Stimulated activated CD4-positive, alpha-beta T cell treated with anti-CD3 and anti-CD28 coated beads, Interleukin-4, amount 100 ng/mL, for 4 hours (primary cell): ENCODE measurements around the gene DARS1.
"Not testable (repeated sequence)": the region's sequence is repeated elsewhere in the genome, so short reads cannot be mapped to it uniquely, and the experiment has no call there.

Experiments
- DNase-seq, 2 experiments: peaks; one replicate each; pipeline ENCODE4 v3.0.0-alpha.2; 2020

Gene DARS1

GRCh38 chr2:135936524-135936923 lies 48.9 kb downstream of the DARS1 start:
- no peak for DNase-seq

DNA sequence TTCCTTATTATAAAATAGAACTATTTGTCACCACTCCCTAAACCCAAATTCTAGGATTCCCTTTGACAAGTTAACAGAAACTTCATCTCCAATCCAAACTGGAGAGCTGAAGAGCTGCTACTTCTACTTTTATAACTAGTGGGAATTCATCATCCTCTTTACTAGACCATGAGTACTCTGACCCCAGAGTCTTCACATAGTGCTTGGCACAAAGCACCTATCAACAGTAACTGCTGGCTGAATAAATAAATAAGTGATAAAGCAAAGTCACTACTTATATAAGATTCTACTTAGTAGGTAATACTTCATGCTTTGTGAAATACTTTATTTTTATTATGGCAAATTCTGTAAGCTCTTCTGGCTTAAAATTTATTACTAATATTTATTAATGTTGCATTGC lies 49.5 kb downstream of the DARS1 start:
- no peak for DNase-seq

- no peak for DNase-seq
These were observed 53.5 kb downstream of the DARS1 start for GRCh38 chr2:135931776-135932443.

DNA sequence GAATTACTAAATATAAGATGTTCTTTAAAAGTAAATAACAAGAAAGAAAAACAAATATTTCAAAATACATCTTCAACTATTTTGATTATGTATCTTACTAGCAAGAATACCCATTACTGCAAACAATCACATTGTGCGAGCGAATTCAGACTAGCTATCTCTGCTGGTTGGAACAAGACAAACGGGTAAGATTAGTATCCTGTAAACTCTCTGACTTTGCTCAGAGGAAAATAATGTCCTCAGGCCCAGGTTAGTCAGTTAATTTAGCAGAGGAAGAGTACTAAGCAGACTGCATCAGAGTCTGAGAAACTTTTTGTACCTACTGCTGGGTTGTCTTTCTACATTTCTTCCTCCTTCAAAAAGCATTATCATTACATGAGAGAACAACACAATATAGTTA lies 58.8 kb downstream of the DARS1 start:
- no peak for DNase-seq

- DNase-seq = no peak
These were observed 59.9 kb downstream of the DARS1 start for GRCh38 chr2:135925571-135925970.

DNA sequence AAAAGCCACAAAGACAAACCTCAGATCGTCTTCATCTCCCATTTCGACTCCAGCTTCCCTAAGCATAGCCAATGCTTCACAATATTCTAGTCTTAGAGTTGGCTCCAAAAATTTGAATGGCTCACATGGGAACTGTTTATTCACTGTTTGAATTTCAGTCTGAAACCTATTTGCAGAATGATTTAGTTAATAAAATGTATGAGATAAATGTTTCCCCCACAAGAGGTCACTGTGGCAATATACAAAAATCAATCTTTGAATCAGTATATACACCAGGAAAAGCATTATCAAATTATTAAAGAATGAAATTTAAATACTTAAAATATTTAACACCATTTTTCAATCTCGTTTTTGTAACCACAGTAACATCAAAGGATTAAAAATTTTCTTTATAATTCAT lies 69.2 kb downstream of the DARS1 start:
- no peak for DNase-seq

DNA sequence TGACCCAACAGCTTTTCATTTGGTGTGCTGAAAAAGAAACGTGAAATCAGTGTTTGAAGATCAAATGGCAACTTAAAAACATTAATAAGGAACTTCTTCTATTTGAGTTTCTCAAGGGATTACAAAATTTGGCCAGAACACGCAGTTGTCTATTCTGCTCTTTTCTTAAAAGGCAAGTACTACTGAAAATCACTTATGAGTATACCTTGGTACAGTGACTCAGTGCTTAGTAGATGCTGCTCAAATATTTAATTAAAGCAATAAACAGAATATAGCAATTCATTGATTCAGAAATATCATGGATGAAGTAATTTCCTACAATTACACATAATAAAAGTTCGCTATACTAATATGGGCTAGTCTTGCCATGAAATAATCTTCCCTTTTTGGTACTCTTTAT lies 70.9 kb downstream of the DARS1 start:
- DNase-seq = no peak

GRCh38 chr2:135913727-135914365 lies 71.6 kb downstream of the DARS1 start:
- no peak for DNase-seq

DNA sequence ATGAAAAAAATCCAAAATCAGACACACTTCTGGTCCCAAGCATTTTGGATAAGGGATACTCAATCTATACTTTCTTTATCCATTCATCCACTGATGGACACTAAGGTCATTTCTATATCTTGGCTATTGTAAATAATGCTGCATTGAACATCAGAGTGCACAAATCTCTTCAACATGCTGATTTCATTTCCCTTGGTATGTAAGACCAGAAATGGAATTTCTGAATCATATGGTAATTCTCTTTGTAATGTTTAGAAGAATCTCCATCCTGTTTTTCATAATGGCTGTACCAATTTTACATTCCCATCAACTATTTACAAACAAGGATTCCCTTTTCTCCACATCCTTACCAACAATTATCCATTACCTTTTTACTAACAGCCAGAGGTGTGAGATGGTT lies 75.5 kb downstream of the DARS1 start:
- no peak for DNase-seq

DNA sequence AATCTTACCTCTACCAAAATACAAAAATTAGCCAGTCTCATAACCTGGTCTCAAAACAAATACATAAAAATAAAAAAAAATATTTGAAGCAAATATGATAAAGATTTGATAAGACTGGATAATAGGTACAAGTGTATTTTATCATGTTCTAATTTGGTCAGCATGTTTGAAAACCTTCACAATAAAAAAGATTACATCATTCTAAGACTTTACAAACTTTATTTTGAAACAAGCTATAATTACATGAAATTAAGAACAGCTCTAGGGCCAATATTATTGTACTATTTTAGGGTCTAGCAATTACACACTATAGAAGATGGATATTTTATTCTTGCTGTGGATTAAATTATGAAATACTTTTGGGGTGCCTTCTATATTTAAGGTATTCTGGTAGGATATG lies 79.7 kb downstream of the DARS1 start:
- DNase-seq = no peak

- DNase-seq = no peak
These were observed 81.0 kb downstream of the DARS1 start for GRCh38 chr2:135904341-135904989.

GRCh38 chr2:135903650-135904049 lies 81.8 kb downstream of the DARS1 start:
- no peak for DNase-seq

DNA sequence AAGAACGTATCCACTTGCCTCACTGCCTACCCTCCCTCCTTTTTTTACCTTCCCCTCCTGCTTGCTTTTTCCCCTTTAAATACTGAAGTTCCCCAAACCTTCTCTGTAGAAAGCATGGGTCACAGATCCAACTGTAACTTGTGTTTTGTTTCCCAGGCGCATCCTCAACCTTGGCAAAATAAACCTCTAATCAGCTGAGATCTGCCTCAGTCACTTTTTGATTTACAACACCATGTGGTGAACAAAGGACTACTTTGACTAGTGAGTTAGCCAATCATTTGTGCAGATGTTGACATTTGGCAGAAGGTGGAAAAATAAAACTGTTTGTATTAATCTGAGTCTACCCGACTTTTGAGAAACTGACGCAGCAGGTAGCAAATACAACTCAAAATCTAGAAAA lies 85.9 kb downstream of the DARS1 start:
- DNase-seq = no peak

DNA sequence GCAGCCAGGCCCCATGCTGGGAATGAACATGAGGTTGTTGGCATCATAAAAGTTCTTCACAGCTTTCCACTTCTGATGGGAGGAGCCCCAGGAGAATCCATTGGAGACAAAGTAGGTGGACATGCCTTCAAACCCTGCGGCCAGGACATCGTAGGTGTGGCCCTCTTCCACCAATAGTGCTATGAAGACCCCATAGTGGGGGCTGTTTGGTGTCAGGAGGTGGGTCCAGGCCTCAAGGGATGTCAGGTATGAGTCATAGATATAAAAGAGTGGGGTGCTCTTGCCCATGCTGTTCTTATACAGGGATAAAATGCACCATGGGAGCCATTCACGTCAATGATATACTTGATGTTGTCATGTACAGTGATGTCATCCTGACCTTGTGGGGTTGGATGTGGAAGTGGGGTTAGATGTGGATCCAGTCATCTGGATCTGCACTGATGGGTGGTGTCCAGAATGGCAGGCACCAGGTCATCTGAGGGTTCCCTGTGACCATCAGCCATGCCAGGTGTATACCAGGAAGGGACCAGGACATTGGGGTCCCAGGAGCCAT lies 87.1 kb downstream of the DARS1 start:
- DNase-seq = no peak

GRCh38 chr2:135894930-135895329 lies 90.5 kb downstream of the DARS1 start:
- DNase-seq = no peak

GRCh38 chr2:135893374-135893794 lies 92.0 kb downstream of the DARS1 start:
- no peak for DNase-seq

DNA sequence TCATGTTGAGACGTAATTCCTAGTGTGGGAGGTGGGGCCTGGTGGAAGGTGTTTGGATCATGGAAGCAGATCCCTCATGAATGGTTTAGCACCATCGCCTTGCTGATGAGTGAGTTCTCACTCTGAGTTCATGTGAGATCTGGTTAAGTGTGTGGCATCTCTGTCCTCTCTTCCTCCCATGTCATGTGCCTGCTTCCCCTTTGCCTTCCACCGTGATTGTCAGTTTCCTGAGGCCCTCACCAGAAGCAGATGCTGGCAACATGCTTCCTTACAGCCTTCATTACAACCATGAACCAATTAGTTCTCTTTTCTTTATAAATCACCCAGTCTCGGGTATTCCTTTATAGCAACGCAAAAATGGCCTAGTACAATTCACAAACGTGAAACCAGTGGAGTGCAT lies 94.6 kb downstream of the DARS1 start:
- no peak for DNase-seq

- no peak for DNase-seq
These were observed 95.3 kb downstream of the DARS1 start for GRCh38 chr2:135890149-135890548.

- DNase-seq = not testable (repeated sequence)
These were observed 96.8 kb downstream of the DARS1 start for GRCh38 chr2:135888587-135888986.

DNA sequence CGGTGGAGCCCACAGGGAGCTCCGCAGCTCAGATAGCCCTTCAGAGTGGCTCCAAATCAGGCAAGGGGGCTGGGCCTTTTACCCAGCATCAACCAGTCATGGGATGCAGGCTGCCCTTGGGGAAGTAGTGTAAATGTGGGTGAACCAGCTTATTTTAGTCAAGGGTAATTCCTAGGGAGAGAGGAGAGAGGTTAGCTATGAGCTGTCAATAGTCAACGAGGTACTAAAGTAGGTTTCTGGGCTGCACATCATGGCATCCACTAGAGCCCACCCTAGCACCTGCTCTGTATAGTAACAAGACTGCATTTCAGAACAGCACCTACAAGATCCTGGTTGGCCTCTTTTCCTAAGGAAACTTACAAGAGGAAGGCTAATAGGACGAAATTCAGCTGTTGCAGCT lies 99.7 kb downstream of the DARS1 start:
- DNase-seq = no peak

GRCh38 chr2:135882415-135882814 lies 103.0 kb downstream of the DARS1 start:
- no peak for DNase-seq

GRCh38 chr2:135876770-135877169 lies 108.7 kb downstream of the DARS1 start:
- not testable (repeated sequence) for DNase-seq

DNA sequence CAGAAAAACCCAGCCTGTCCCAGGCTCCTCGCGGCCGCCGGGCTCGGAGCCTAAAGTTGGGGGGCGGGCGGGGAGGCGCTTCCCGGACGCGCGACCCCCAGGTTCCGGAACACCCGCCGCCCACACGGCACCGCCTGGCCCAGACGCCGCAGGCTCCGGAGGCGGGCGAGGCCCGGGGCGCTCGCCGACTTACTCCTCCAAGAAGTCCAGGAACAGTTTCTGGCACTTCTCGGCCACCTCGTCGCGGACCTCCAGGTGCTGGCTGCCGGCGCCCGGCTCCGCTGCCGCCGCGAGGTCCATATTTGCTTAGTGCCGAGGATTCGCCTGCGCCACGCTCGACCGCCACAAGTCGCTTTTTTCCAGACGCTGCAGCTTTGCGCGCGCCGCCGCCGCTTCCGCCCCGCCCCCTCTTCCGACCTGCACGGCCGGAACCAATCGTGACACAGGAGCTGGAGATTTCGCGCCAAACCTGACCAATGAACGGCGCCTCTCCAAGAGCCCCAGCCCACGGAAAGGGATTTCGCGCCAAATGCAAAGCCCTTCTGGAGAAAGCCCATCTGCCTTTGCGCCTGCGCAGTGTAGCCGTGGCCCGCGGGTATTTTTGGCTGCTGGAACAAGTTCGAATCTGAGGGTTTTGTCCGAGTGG lies 109.2 kb downstream of the DARS1 start, which contains the start of gene MCM6:
MCM6 (minus strand) TSS at position 378 of the 646 bp plus-strand sequence; CDS start at position 300, 78 bp downstream.
- peak; percentile 97 to 99 for DNase-seq
